ENCODE results near the gene CCDC107. TPM values are rescaled to one million over a fixed set of nuclear protein-coding genes. Genes with fewer than 3 reads are reported as not detected.

Gene CCDC107
- total and polyA plus RNA-seq, 9 of the 15 experiments (the other 6 are each of a cell fraction or from before 2014, with no cell fraction given), result 0.35 to 11.3 (median 6.9) TPM; not detected in 1

DNA sequence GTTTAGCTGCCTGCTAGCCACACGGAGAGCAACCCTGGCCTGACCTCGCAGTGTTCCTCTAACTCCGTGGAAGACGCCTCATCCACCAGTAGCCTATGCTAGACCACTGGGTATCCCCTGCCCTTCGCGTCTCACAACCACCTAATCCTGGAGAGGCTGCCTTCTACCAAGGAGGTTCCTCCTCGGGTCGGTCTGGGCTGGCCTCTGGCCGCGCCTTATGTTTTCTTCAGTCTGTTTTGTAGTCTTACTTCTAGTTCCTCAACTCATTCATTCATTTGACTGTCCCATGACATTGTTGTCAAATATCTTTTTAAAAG, 33.2 kb downstream of the CCDC107 start:
- Histone ChIP-seq H3K36me3 (ENCODE audit: control insufficient read depth, insufficient read depth, low read length) (peaks cover 8% of the 10 kb centered on the region; the same call in 2 of the 3 replicates), H3K4me2 (ENCODE audit: insufficient read depth, low read length) (peak overlapping the region; percentile 89), H3K9me1 (ENCODE audit: control insufficient read depth, insufficient read depth, low read length) (no peaks in the 10 kb centered on the region), H3K27ac (ENCODE audit: extremely low read depth, low read depth, low read length) (peak overlapping the region; percentile 86), H3K79me2 (ENCODE audit: control insufficient read depth, insufficient read depth, low read length) (no peaks in the 10 kb centered on the region), H3K27me3 (ENCODE audit: control insufficient read depth in 2 of 2, insufficient read depth in 2 of 2, low read length in 2 of 2) (no peaks in the 10 kb centered on the region), H4K20me1 (replicated peaks; ENCODE audit: control insufficient read depth, insufficient read depth, low read length) (no peaks in the 10 kb centered on the region), H3K9ac (ENCODE audit: insufficient read depth in 1 of 2, low read depth in 2 of 2, low read length in 2 of 2) (peak overlapping the region; percentile 73 to 92), H3K4me3 (peak overlapping the region; percentile 72), H3K9me3 (replicated peaks; ENCODE audit: control insufficient read depth, insufficient read depth, low read depth, low read length) (no peaks in the 10 kb centered on the region), H2AFZ (ENCODE audit: low read depth, low read length) (peak overlapping the region; percentile 91), H3K4me1 (replicated peaks in 1 of 2; ENCODE audit: control insufficient read depth in 2 of 2, insufficient read depth in 2 of 2, low read length in 2 of 2) (peaks cover 12 to 23% of the 10 kb centered on the region in 2 experiments; a peak in 4 of 5 replicates)
- WGBS (ENCODE audit: insufficient coverage, low coverage, missing lambda C conversion rate), result 20% methylated on average over 6 of the region's 10 CpGs
- intact Hi-C loops (cut with micrococcal nuclease) (no loop called here), in situ Hi-C loops (cut with MboI) (no loop called here)
- TF ChIP-seq, protein P1, sequence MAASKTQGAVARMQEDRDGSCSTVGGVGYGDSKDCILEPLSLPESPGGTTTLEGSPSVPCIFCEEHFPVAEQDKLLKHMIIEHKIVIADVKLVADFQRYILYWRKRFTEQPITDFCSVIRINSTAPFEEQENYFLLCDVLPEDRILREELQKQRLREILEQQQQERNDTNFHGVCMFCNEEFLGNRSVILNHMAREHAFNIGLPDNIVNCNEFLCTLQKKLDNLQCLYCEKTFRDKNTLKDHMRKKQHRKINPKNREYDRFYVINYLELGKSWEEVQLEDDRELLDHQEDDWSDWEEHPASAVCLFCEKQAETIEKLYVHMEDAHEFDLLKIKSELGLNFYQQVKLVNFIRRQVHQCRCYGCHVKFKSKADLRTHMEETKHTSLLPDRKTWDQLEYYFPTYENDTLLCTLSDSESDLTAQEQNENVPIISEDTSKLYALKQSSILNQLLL (CRISPR knock-in tag; IDR thresholded peaks at IDR 0.05; ENCODE audit: borderline replicate concordance), result no peak
- FAIRE-seq, result peak; percentile 11
- ATAC-seq, result peak; percentile 70; the same call in 2 of the 3 replicates
- POLR2A ChIA-PET, result interaction anchor here (0.6 to 1.9 kb wide), 10 partner anchors 12 to 50 kb away, joined by 3 to 10 read pairs (median 4); partner anchors contain the start of genes CREB3 and TLN1
- no peak for DNase-seq (ENCODE audit: extremely low read depth in 1 of 4, low spot score in 3 of 4)
- TSS peak; percentile 76 for BruUV-seq (replicated peaks)
- CTCF ChIA-PET (ENCODE audit: low intra/inter-chr PET ratio), result no interaction called here

DNA sequence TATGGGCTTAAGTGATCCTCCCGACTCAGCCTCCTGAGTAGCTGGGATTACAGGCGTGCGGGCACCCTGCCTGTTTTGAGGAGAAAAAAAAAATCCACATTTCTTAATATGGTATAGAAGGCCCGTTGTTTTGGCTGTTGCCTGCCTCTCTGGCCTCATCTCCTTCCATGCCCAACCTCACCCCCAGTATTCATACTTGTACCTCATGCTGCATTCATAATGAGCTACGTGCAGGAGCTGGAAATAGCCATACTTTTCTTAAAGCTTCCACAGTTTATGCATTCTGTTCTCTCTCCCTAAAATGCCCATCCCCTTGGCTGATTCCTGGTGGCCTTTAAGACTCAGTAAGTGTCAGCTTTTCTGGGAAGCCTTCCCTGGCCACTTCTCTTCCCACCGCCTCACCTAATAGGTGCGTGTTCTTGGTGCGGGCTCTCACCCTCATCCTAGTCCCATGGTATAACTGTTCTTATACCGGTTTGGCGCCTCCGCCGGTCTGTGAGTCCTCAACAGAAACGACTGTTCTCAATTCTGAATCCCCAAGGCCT, 33.7 kb downstream of the CCDC107 start:
- Histone ChIP-seq H3K9me1 (ENCODE audit: control insufficient read depth, insufficient read depth, low read length) (no peaks in the 10 kb centered on the region), H3K36me3 (ENCODE audit: control insufficient read depth, insufficient read depth, low read length) (peaks cover 13% of the 10 kb centered on the region), H4K20me1 (replicated peaks; ENCODE audit: control insufficient read depth, insufficient read depth, low read length) (no peaks in the 10 kb centered on the region), H3K4me2 (ENCODE audit: insufficient read depth, low read length) (peak overlapping the region; percentile 89; the same call in 1 of the 2 replicates), H3K27ac (ENCODE audit: extremely low read depth, low read depth, low read length) (peak overlapping the region; percentile 86; the same call in 1 of the 3 replicates), H3K79me2 (ENCODE audit: control insufficient read depth, insufficient read depth, low read length) (no peaks in the 10 kb centered on the region), H3K9me3 (replicated peaks; ENCODE audit: control insufficient read depth, insufficient read depth, low read depth, low read length) (no peaks in the 10 kb centered on the region), H3K9ac (ENCODE audit: insufficient read depth in 1 of 2, low read depth in 2 of 2, low read length in 2 of 2) (peak overlapping the region in 1 of 2 experiments; percentile 73; a peak in 1 of 4 replicates), H3K4me1 (replicated peaks in 1 of 2; ENCODE audit: control insufficient read depth in 2 of 2, insufficient read depth in 2 of 2, low read length in 2 of 2) (peaks cover 12 to 23% of the 10 kb centered on the region in 2 experiments; a peak in 4 of 5 replicates), H3K4me3 (no peak overlapping the region), H2AFZ (ENCODE audit: low read depth, low read length) (peak overlapping the region; percentile 91; the same call in 1 of the 2 replicates), H3K27me3 (ENCODE audit: control insufficient read depth in 2 of 2, insufficient read depth in 2 of 2, low read length in 2 of 2) (no peaks in the 10 kb centered on the region)
- ChIA-PET POLR2A (interaction anchor here (0.6 to 1.9 kb wide), 6 partner anchors 12 to 40 kb away, joined by 3 to 7 read pairs (median 4); partner anchors contain the start of genes CREB3 and TLN1), CTCF (ENCODE audit: low intra/inter-chr PET ratio) (no interaction called here)
- WGBS (ENCODE audit: insufficient coverage, low coverage, missing lambda C conversion rate), result 72% methylated on average over 7 of the region's 13 CpGs
- no TSS peak for BruUV-seq (replicated peaks)
- FAIRE-seq, result peak; percentile 52
- ATAC-seq, result no peak
- DNase-seq (ENCODE audit: extremely low read depth in 1 of 4, low spot score in 3 of 4), result no peak
- in situ Hi-C loops (cut with MboI), result no loop called here
- intact Hi-C loops (cut with micrococcal nuclease), result no loop called here
- TF ChIP-seq, protein P2, sequence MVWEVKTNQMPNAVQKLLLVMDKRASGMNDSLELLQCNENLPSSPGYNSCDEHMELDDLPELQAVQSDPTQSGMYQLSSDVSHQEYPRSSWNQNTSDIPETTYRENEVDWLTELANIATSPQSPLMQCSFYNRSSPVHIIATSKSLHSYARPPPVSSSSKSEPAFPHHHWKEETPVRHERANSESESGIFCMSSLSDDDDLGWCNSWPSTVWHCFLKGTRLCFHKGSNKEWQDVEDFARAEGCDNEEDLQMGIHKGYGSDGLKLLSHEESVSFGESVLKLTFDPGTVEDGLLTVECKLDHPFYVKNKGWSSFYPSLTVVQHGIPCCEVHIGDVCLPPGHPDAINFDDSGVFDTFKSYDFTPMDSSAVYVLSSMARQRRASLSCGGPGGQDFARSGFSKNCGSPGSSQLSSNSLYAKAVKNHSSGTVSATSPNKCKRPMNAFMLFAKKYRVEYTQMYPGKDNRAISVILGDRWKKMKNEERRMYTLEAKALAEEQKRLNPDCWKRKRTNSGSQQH (CRISPR knock-in tag; IDR thresholded peaks at IDR 0.05), result no peak
- TF ChIP-seq HDAC3 (IDR thresholded peaks at IDR 0.05; ENCODE audit: borderline replicate concordance, partially characterized antibody), result no peak

Measured in K562 (cell line).